ENCODE measurements around the gene BAZ2B.

- TF ChIP-seq, protein P1, sequence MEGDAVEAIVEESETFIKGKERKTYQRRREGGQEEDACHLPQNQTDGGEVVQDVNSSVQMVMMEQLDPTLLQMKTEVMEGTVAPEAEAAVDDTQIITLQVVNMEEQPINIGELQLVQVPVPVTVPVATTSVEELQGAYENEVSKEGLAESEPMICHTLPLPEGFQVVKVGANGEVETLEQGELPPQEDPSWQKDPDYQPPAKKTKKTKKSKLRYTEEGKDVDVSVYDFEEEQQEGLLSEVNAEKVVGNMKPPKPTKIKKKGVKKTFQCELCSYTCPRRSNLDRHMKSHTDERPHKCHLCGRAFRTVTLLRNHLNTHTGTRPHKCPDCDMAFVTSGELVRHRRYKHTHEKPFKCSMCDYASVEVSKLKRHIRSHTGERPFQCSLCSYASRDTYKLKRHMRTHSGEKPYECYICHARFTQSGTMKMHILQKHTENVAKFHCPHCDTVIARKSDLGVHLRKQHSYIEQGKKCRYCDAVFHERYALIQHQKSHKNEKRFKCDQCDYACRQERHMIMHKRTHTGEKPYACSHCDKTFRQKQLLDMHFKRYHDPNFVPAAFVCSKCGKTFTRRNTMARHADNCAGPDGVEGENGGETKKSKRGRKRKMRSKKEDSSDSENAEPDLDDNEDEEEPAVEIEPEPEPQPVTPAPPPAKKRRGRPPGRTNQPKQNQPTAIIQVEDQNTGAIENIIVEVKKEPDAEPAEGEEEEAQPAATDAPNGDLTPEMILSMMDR (IDR thresholded peaks at IDR 0.05; ENCODE audit: insufficient read depth, low read length, poor library complexity, severe bottlenecking): no peak
- TF ChIP-seq EZH2phosphoT487 (conservative IDR thresholded peaks at IDR 0.05; ENCODE audit: low read length): no peak
Observed at GRCh38 chr2:159381574-159381973, 234.8 kb downstream of the BAZ2B start.

Data from SU-DHL-6 (cell line).